NCI-H1092 (cell line): Measurements from ENCODE around the gene ANKRD11.
"Not testable (repeated sequence)": the region's sequence is repeated elsewhere in the genome, so short reads cannot be mapped to it uniquely, and the experiment has no call there.

Experiments
- DNase-seq: peaks from one replicate; lab custom pipeline; 2025; lab: John Stamatoyannopoulos, UW

Gene ANKRD11

GRCh38 chr16:89402962-89403361, 87.4 kb downstream of the ANKRD11 start:
- no peak for DNase-seq

GRCh38 chr16:89401641-89402445, 88.5 kb downstream of the ANKRD11 start:
- no peak for DNase-seq

GRCh38 chr16:89401205-89401604, 89.2 kb downstream of the ANKRD11 start:
- no peak for DNase-seq

- no peak for DNase-seq
Measured at GRCh38 chr16:89400740-89401139, 89.6 kb downstream of the ANKRD11 start.

- DNase-seq, result no peak
Measured at GRCh38 chr16:89398924-89399323, 91.4 kb downstream of the ANKRD11 start.

- no peak for DNase-seq
Measured at GRCh38 chr16:89397331-89397861, 93.0 kb downstream of the ANKRD11 start.

GRCh38 chr16:89396156-89396555, 94.2 kb downstream of the ANKRD11 start:
- DNase-seq, result no peak

GRCh38 chr16:89395150-89396142, 94.9 kb downstream of the ANKRD11 start:
- DNase-seq, result no peak

- no peak for DNase-seq
Measured at GRCh38 chr16:89393738-89394406, 96.5 kb downstream of the ANKRD11 start.

GRCh38 chr16:89392881-89393737, 97.3 kb downstream of the ANKRD11 start:
- no peak for DNase-seq

- not testable (repeated sequence) for DNase-seq
Measured at GRCh38 chr16:89390224-89390583, 100.2 kb downstream of the ANKRD11 start.

- DNase-seq, result not testable (repeated sequence)
Measured at GRCh38 chr16:89389504-89390223, 100.7 kb downstream of the ANKRD11 start.

GRCh38 chr16:89388536-89388935, 101.8 kb downstream of the ANKRD11 start:
- no peak for DNase-seq

- no peak for DNase-seq
Measured at GRCh38 chr16:89386306-89387185, 103.8 kb downstream of the ANKRD11 start.

- no peak for DNase-seq
Measured at GRCh38 chr16:89385712-89386111, 104.6 kb downstream of the ANKRD11 start.

- no peak for DNase-seq
Measured at GRCh38 chr16:89384282-89384681, 106.1 kb downstream of the ANKRD11 start.

- no peak for DNase-seq
Measured at GRCh38 chr16:89383095-89384003, 107.0 kb downstream of the ANKRD11 start.

GRCh38 chr16:89382555-89382954, 107.8 kb downstream of the ANKRD11 start:
- DNase-seq, result not testable (repeated sequence)
